H54 (cell line): ENCODE measurements around the gene C2orf81.
"Not testable (repeated sequence)": the region's sequence is repeated elsewhere in the genome, so short reads cannot be mapped to it uniquely, and the experiment has no call there.

ENCODE experiments used
- DNase-seq: peaks from one replicate; pipeline ENCODE4 v3.0.0; 2011; ENCODE audit warnings: low spot score, mixed read lengths; ENCODE audit not compliant: insufficient read length
- FAIRE-seq: peaks from 3 replicates; lab custom pipeline; 2011; peaks lifted over from hg19 to GRCh38; lab: Jason Lieb, UNC
- POLR2A ChIP-seq: IDR thresholded peaks from 2 replicates; pipeline ENCODE4 v1.6.1; 2011; ENCODE audit warnings: low read depth, mild to moderate bottlenecking, low read length

C2orf81 gene

GRCh38 chr2:74423231-74424095, 2.0 kb upstream of the C2orf81 start:
- no peak for TF ChIP-seq POLR2A
- FAIRE-seq (no peak), DNase-seq (no peak)

- FAIRE-seq, DNase-seq: not testable (repeated sequence)
Measured at GRCh38 chr2:74420443-74421103, 846 bp downstream of the C2orf81 start.

DNA sequence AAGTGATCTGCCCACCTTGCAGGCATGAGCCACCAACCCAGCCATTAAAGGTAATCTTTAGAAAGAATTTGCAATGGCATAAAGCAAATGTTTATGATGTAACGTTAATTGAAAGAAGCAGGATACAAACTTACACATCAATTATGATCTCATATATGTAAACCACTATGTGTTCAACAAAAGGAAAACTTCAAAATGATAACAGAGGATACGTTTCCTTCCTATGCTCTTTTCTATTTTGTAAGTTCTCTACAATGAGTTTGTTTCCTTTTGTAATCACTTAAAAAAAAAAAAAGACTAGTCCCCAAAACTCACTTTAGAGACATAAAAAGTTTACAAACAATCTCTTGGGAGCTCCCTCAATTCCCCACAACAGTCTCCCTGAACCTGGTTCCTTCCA, 1.4 kb downstream of the C2orf81 start:
- DNase-seq (no peak), FAIRE-seq (no peak)
- TF ChIP-seq POLR2A = no peak

DNA sequence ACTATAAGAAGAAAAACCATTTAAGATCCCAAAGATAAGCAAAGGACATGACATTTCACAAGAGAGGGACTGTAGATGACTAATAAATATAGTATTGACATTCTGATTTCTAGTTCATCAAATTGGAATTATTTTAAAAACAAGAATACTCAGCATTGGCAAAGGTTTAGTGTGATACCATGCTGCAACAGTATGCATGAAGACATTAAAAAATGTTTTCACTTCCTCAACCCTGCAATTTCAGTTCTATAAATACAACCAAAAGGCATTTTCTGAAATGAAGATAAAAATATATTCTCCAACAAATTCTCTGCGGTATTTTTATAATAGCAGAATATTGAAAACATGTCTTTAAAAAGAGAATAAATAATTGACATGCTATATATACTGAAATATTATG, 2.1 kb downstream of the C2orf81 start:
- DNase-seq (no peak), FAIRE-seq (no peak)
- TF ChIP-seq POLR2A = no peak

DNA sequence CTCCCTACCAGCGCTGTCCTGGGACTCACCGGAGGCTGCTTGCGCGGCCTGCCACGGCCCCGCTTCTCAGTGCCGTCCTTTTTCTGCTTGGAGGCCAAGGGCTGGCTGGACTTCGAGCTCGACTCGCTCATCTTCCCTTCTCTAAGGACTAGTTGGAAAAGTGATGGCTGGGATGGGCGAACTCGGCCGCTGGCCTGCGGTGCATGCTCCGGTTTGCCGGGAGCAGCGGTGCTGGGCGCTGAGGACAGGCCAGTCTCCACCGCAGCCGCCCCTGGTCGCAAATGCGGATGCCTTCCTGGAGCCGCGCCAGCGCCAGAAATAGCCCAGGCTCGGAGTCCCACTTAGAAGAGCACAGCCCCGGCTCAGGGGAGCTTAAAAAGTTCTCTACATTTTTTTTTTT, 3.1 kb downstream of the C2orf81 start:
- FAIRE-seq = no peak

DNA sequence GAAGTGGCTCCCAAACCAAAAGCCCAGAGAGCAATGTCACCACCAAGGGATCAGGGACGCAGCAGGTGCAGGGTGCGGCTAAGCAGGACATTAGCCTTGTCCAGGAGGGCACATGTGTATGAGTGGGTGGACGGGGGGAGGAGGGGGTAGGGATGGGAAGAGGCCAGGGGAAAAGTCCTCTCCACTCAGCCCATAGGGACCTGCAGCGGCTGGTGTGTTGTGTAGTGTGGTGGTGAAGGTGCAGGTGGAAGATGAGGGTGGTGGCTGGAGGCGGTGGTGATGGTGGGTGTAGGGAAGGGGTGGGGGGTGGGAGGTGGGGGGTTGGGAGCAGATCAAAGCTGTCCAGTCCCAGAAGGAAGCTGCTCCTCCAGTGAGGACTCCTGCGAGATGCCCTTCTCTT, 3.7 kb downstream of the C2orf81 start:
- no peak for DNase-seq

More for the DNA sequence above, 3.1 kb downstream of the C2orf81 start:
- no peak for DNase-seq
- no peak for TF ChIP-seq POLR2A

DNA sequence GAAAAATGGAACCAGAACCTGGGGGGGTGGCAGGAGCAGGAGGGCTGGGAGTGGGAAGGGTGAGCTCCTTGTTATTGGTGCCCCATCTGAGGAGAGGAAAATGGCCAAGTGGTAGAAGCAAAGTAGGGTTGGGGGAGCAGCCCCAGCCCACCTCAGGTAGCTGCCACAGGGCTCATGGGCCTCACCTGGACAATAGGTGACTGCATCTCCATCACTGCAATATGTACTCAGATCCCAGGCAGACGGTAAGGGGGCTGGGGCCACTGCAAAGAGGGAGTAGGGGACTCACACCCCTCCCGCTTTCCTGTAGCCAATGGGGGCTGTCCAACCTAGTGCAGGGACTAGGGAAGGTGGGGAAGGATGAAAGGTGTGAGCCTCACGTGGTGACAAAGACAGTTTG, 4.2 kb downstream of the C2orf81 start:
- no peak for FAIRE-seq
- DNase-seq = no peak
- no peak for TF ChIP-seq POLR2A

More for the DNA sequence above, 3.7 kb downstream of the C2orf81 start:
- no peak for FAIRE-seq
- no peak for TF ChIP-seq POLR2A

- FAIRE-seq (no peak), DNase-seq (no peak)
Measured at GRCh38 chr2:74416778-74417177, 4.6 kb downstream of the C2orf81 start.

DNA sequence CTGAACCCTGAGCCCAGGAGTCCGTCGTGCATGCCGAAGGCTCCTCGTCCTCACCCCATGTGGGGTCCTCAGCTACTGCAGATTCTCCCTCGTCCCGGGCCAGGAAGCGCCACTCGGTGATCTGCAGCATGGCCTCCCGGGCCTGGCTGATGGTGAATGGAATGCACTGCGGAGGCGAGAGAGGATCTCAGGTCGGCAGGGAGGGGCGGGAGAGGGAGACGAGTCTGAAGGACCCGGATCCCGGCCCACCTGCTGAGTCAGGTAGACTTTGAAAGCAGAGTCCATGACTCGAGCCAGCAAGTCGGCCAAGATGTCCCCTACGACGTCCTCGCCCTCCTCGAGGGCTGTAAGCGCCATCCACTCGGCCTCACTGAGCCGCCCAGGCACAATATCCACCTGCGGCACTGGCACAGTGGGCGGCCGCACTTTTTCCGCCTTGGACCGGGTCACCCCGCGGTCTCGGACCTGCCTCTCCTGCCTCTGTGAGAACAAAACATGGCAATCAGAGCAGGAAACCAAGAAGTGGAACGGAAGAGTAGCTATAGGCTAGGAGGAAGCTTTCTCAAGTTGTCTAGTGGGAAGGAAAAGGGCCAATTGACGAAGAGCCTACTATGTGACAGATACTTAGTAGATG, 5.5 kb downstream of the C2orf81 start:
- FAIRE-seq (no peak), DNase-seq (no peak)
- no peak for TF ChIP-seq POLR2A

More at GRCh38 chr2:74416778-74417177, 4.6 kb downstream of the C2orf81 start:
- TF ChIP-seq POLR2A = no peak

DNA sequence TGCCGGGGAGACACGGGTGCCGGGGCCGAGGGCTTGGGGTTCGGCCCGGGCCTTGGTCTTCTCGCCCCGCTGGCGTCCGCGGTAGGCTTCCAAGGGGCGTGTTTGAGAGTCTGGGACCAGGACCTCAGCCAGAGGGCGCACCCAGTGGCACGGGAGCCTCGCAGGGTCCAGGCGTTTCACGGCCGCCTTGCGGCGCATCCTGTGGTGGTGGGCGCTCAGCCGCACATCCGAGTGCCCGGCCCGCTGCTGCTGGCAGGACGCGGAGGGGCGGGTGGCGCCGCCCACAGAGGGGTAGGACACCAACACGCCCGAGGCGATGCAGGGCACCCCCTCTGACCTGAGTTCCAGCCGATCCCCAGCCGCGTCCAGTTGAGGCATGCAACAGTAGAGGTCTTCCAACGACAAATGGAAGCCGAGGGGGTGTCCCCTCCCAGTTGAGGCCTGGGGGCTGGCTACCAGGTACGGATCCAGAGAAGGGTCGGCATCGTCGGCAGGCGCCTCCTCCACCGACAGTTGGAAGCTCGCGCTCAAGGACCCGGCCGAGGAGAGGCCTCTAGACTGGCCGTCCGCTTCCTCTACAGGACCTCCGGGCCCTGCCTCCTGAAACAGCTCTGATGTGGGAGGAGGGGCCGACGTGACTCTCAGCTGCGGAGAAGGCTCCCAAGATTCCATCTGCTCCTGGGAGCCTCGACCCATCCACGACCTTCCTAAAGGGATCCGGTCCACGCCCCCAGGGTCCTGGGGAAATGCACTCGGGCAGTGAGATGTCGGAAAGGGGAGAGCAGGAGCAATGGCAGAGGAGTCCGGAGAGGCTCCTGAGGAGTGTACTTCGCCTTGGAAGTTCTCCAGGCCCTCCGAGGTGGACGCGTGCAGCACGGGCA, 6.3 kb downstream of the C2orf81 start:
- no peak for TF ChIP-seq POLR2A
- DNase-seq (no peak), FAIRE-seq (no peak)

DNA sequence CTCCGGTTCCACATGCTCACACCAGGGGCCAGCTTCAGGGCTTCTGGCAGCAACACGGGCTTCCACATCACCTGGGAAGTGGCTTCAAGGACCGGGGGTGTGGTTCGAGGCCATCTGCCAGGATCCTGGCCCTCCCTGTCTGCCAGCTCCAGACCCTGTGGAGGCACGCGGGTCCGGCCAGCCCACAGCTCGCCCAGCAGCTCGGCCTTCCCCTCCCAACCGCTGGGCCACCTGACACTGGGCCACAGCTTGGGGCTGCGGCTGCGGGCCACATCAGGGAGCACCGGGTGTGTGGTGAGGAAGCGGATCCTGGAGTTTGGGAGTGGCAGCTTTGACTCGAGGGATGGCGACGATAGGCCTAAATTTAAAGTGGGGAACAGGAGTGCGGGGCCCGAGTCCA, 7.0 kb downstream of the C2orf81 start:
- FAIRE-seq = no peak
- TF ChIP-seq POLR2A = no peak
- DNase-seq = no peak

DNA sequence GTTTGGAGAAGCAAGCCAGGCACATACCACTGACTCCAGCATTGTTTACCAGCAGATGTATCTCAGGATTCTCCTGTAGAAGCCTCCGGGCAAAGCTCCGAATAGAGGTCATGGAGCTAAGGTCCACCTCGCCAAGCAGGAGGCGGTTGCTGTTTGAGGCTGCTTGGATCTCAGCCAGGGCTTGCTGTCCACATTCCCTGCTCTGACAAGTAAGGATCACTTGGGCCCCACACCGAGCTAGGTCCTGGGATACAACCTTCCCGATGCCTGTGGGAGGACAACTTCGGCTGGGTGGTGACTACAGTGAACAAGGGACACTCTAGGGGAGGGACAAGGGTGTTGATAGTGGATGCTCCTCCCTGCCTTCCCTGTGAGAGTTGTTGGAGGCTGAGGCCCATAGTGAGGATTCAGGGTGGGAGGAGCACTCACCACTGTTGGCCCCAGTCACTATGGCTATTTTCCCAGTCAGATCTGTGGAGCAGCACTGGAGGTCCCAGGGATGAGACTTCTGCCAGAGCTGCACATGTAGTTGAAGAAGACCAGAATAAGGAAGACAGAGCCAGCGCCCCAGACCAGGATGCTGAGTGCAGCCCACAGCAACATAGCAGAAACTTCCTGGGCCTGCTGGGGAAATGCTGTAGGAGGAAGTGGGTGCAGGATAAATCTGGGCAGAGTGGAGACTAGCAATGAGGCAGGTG, 8.3 kb downstream of the C2orf81 start:
- TF ChIP-seq POLR2A = no peak
- no peak for DNase-seq
- no peak for FAIRE-seq

DNA sequence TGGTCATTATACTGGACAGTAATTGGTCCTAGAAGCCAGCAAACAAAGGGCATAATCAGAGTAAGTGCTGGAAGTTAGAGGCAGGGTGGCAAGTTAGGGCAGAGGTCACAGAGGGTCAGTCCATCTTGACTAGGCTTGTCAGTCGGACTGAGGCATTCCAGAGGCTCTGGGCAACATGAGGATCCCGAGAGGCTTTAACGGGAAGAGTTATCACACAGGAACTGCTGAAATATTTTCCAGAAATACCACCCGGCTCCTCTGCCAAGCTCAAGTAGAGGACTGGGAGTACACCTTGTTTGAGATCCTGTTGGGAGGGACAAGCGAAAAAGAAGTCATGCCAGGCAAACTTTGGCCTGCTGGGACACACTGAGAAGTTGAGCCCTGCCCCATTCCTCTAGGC, 13.7 kb downstream of the C2orf81 start:
- no peak for FAIRE-seq
- no peak for TF ChIP-seq POLR2A

More for the DNA sequence above, 13.7 kb downstream of the C2orf81 start:
- DNase-seq = no peak
